A673 (cell line): Measurements from ENCODE around the gene ASPG. TPM values are rescaled to one million over a fixed set of nuclear protein-coding genes. Genes with fewer than 3 reads are reported as not detected.

Experiments used
- BruUV-seq: library from RNA; stranded (reverse); fragments of 400-500 nt; replicated peaks from 2 replicates; lab custom pipeline; 2021; lab: Mats Ljungman, UMichigan
- CTCF ChIA-PET: fragments of 300-600 bp; sonication (Branson Sonifier 250); formaldehyde crosslinking; loops from one replicate; lab custom pipeline; 2022; ENCODE audit warnings: antibody characterized with exemption; lab: Charles Lee
- POLR2A ChIA-PET: fragments of 300-600 bp; sonication (Branson Sonifier 250); formaldehyde crosslinking; loops from one replicate; lab custom pipeline; 2022; ENCODE audit warnings: antibody characterized with exemption; ENCODE audit not compliant: low non-redundant PET; lab: Charles Lee
- DNase-seq: peaks from one replicate; pipeline ENCODE4 v3.0.0-alpha.2; 2015; ENCODE audit warnings: low spot score
- H3K27ac ChIP-seq: fragments of 200-600 bp; sonication (generic); 2 replicates; pipeline ENCODE4 v1.5.1; 2016; ENCODE audit warnings: mixed run types, low read depth, mild to moderate bottlenecking, mixed read lengths, antibody characterized with exemption, low read length; ENCODE audit not compliant: poor library complexity, severe bottlenecking
- H3K27me3 ChIP-seq: fragments of 200-600 bp; sonication (generic); replicated peaks from 2 replicates; pipeline ENCODE4 v1.6.1; 2017; ENCODE audit warnings: mixed run types, low read depth, mild to moderate bottlenecking, mixed read lengths, antibody characterized with exemption, low read length; ENCODE audit not compliant: insufficient read depth, poor library complexity
- H3K36me3 ChIP-seq: fragments of 200-600 bp; sonication (generic); 2 replicates; pipeline ENCODE4 v1.6.1; 2016; ENCODE audit warnings: mixed run types, mild to moderate bottlenecking, mixed read lengths, antibody characterized with exemption, low read length; ENCODE audit not compliant: insufficient read depth, poor library complexity, severe bottlenecking
- H3K4me1 ChIP-seq: fragments of 200-600 bp; sonication (generic); 2 replicates; pipeline ENCODE4 v1.6.1; 2017; ENCODE audit warnings: mixed run types, mild to moderate bottlenecking, mixed read lengths, antibody characterized with exemption, low read length; ENCODE audit not compliant: insufficient read depth, poor library complexity, severe bottlenecking
- H3K4me3 ChIP-seq: fragments of 200-600 bp; sonication (generic); 2 replicates; pipeline ENCODE4 v1.5.1; 2016; ENCODE audit warnings: low read depth, mixed run types, mild to moderate bottlenecking, mixed read lengths, low read length; ENCODE audit not compliant: poor library complexity, severe bottlenecking
- H3K9me3 ChIP-seq: fragments of 200-600 bp; sonication (generic); 2 replicates; pipeline ENCODE4 v1.6.1; 2016; ENCODE audit warnings: mixed run types, low read depth, mild to moderate bottlenecking, mixed read lengths, antibody characterized with exemption, low read length; ENCODE audit not compliant: poor library complexity, severe bottlenecking
- CTCF ChIP-seq: fragments of 300-800, 200-600 bp; sonication (generic); conservative IDR thresholded peaks from 2 replicates; pipeline ENCODE4 v1.5.1; 2017; ENCODE audit warnings: low read depth, mild to moderate bottlenecking, antibody characterized with exemption, low read length, moderate library complexity, mixed read lengths
- EZH2 ChIP-seq: fragments of 200-600 bp; sonication (generic); IDR thresholded peaks from 2 replicates; pipeline ENCODE4 v1.6.1; 2017; ENCODE audit warnings: borderline replicate concordance, low read depth, mild to moderate bottlenecking, mixed read lengths, antibody characterized with exemption, low read length; ENCODE audit not compliant: poor library complexity, severe bottlenecking
- intact Hi-C: fragments of 100-400 bp; cut with micrococcal nuclease; formaldehyde crosslinking; loops from one replicate; pipeline ENCODE4 v1.10.0; 2022; ENCODE audit not compliant: unreplicated experiment
- total RNA-seq: library from RNA; stranded (reverse); gene quantifications from 2 replicates; pipeline ENCODE4 v1.2.3, GENCODE V29; 2021

Gene ASPG
- total RNA-seq, 1 experiment from 2014 or later = not detected

- no TSS peak for BruUV-seq
- no peak overlapping the region for H3K27ac ChIP-seq
- H3K9me3 ChIP-seq = no peaks in the 10 kb centered on the region
- no peaks in the 10 kb centered on the region for H3K36me3 ChIP-seq
- intact Hi-C loops = no loop called here
- TF ChIP-seq CTCF (no peak), EZH2 (no peak)
- CTCF ChIA-PET = no interaction called here
- DNase-seq = no peak
- H3K4me3 ChIP-seq = no peak overlapping the region
- POLR2A ChIA-PET = no interaction called here
- no peaks in the 10 kb centered on the region for H3K4me1 ChIP-seq
- no peaks in the 10 kb centered on the region for H3K27me3 ChIP-seq
Measured at GRCh38 chr14:104103446-104104075, 18.1 kb downstream of the ASPG start.

GRCh38 chr14:104104076-104104901 is 18.8 kb downstream of the ASPG start:
- DNase-seq = no peak
- POLR2A ChIA-PET = interaction anchor here (0.5 kb wide), 1 partner anchor 48 kb away, joined by 4 read pairs; no protein-coding TSS in a partner anchor

More at GRCh38 chr14:104104076-104104901, 18.8 kb downstream of the ASPG start:
- H3K4me1 ChIP-seq = no peaks in the 10 kb centered on the region
- no peak overlapping the region for H3K27ac ChIP-seq
- H3K9me3 ChIP-seq = no peaks in the 10 kb centered on the region
- no peak for TF ChIP-seq EZH2
- TF ChIP-seq CTCF = no peak
- no peak overlapping the region for H3K4me3 ChIP-seq
- H3K27me3 ChIP-seq = no peaks in the 10 kb centered on the region
- intact Hi-C loops = no loop called here
- CTCF ChIA-PET = no interaction called here
- no TSS peak for BruUV-seq
- H3K36me3 ChIP-seq = no peaks in the 10 kb centered on the region
